Stomach (tissue), 9 donors: ENCODE measurements around the gene INTU. TPM values are rescaled to one million over a fixed set of nuclear protein-coding genes. Genes with fewer than 3 reads are reported as not detected.

ENCODE experiments used
- DNase-seq, 2 donors: peaks; one replicate each; pipeline versions ENCODE4 v3.0.0 to v3.0.0-alpha.2; 2013 to 2019
- H3K27ac ChIP-seq, 5 donors: fragments of 200-600 bp in 4 of 5; sonication (generic) in 4 of 5; one replicate each; pipeline ENCODE4 v1.5.1; 2013 to 2019; ENCODE audit warnings: mild to moderate bottlenecking in 1 of 5, moderate library complexity in 1 of 5
- H3K27me3 ChIP-seq, 3 donors: fragments of 200-600 bp; sonication (generic); one replicate each; pipeline ENCODE4 v1.5.1; 2017 to 2019; ENCODE audit warnings: mixed run types in 1 of 3
- H3K36me3 ChIP-seq, 4 donors: fragments of 200-600 bp; sonication (generic); 1 replicate in 3 of 4; 2 replicates in 1 of 4; pipeline ENCODE4 v1.5.1; 2016 to 2019
- H3K4me1 ChIP-seq, 4 donors: fragments of 200-600 bp; sonication (generic); one replicate each; pipeline ENCODE4 v1.5.1; 2016 to 2019
- H3K4me3 ChIP-seq, 4 donors: fragments of 200-600 bp; sonication (generic) in 3 of 4; one replicate each; pipeline ENCODE4 v1.5.1; 2016 to 2019; ENCODE audit warnings: mild to moderate bottlenecking in 1 of 4
- H3K9me3 ChIP-seq, 4 donors: fragments of 200-600 bp; sonication (generic); one replicate each; pipeline ENCODE4 v1.5.1; 2016 to 2019
- CTCF ChIP-seq, 7 experiments: fragments of 450-650 bp in 4 of 7; fragments of 200-600 bp in 3 of 7; sonication (generic) in 3 of 7; IDR thresholded peaks; one replicate each; pipeline ENCODE4 v1.5.1; 2016 to 2019; ENCODE audit warnings: antibody characterized with exemption in 7 of 7, control low read depth in 2 of 7, mild to moderate bottlenecking in 1 of 7
- EP300 ChIP-seq: sonication (generic); formaldehyde crosslinking; IDR thresholded peaks from one replicate; pipeline ENCODE4 v1.6.1; 2017; ENCODE audit warnings: antibody characterized with exemption
- POLR2A ChIP-seq, 4 donors: fragments of 450-650 bp; IDR thresholded peaks; one replicate each; pipeline ENCODE4 v1.6.1; 2016; ENCODE audit warnings: antibody characterized with exemption in 4 of 4, control low read depth in 2 of 4, mild to moderate bottlenecking in 1 of 4, moderate library complexity in 1 of 4
- POLR2AphosphoS5 ChIP-seq, 3 donors: sonication (generic); formaldehyde crosslinking; IDR thresholded peaks; one replicate each; pipeline ENCODE4 v1.6.1; 2016; ENCODE audit warnings: antibody characterized with exemption in 3 of 3
- WGBS, 5 donors: extraction: QIAGEN DNeasy Blood & Tissue Kit in 3 of 5; methylation state at CpG; one replicate each; pipeline versions ENCODE4 v1.1.5 to v1.1.7; 2013 to 2018; 5-methylcytosine and 5-hydroxymethylcytosine counted together
- intact Hi-C: fragments of 100-400 bp; cut with DNase I; formaldehyde crosslinking; loops from one replicate; pipeline ENCODE4 v1.15.1; 2023; ENCODE audit warnings: low total_unique reads
- polyA plus RNA-seq, 3 donors: library from polyadenylated mRNA; stranded (reverse); fragments of 200-250 nt; gene quantifications; one replicate each; pipeline ENCODE4 v1.2.3, GENCODE V29; 2013
- total RNA-seq, 5 donors: library from RNA; depleted of rRNA; stranded (reverse); fragments of >200 nt; gene quantifications; one replicate each; pipeline versions ENCODE4 v1.1.0 to v1.2.3, GENCODE V29; 2014 to 2016
- donor health status: healthy with polysubstance abuse.
- donor health status: Bipolar disorder and iron deficiency.
- donor health status: healthy.

Gene INTU
- total and polyA plus RNA-seq, 8 donors, result 0.62 to 42.9 (median 5.6) TPM

GRCh38 chr4:127732623-127733328 lies 100.0 kb downstream of the INTU start:
- no peaks in the 10 kb centered on the region for H3K36me3 ChIP-seq
- no peaks in the 10 kb centered on the region for H3K4me1 ChIP-seq
- WGBS, 5 donors, result 16 to 23% (median 21%) methylated on average over 8 of the region's 8 CpGs
- intact Hi-C loops, result loop anchor here (5.0 kb wide), 1 partner anchor 115 kb away; no protein-coding TSS in a partner anchor
- H3K27me3 ChIP-seq, result no peaks in the 10 kb centered on the region
- TF ChIP-seq POLR2AphosphoS5 (IDR thresholded peaks at IDR 0.05) (no peak), CTCF (IDR thresholded peaks at IDR 0.05) (peak in 4 of 7 experiments; percentile 22 to 60 (median 47))
- peak in 1 of 2 donors; percentile 61 for DNase-seq
- H3K27ac ChIP-seq, result no peak overlapping the region
- H3K9me3 ChIP-seq, result no peaks in the 10 kb centered on the region
- no peak overlapping the region for H3K4me3 ChIP-seq

GRCh38 chr4:127734976-127735375 lies 102.2 kb downstream of the INTU start:
- 80 to 92% (median 89%) methylated on average over 2 of the region's 2 CpGs for WGBS, 5 donors
- H3K9me3 ChIP-seq, result no peaks in the 10 kb centered on the region
- no peaks in the 10 kb centered on the region for H3K27me3 ChIP-seq
- no peaks in the 10 kb centered on the region for H3K4me1 ChIP-seq
- no peak for DNase-seq
- no peak overlapping the region for H3K27ac ChIP-seq
- no peaks in the 10 kb centered on the region for H3K36me3 ChIP-seq
- no peak for TF ChIP-seq CTCF (IDR thresholded peaks at IDR 0.05)
- H3K4me3 ChIP-seq, result no peak overlapping the region
- intact Hi-C loops, result loop anchor here (5.0 kb wide), 1 partner anchor 118 kb away; no protein-coding TSS in a partner anchor

- no peak overlapping the region for H3K27ac ChIP-seq
- H3K27me3 ChIP-seq, result no peaks in the 10 kb centered on the region
- DNase-seq, result no peak
- no peak for TF ChIP-seq POLR2AphosphoS5 (IDR thresholded peaks at IDR 0.05)
- no peak for TF ChIP-seq EP300
- no peak for TF ChIP-seq CTCF (IDR thresholded peaks at IDR 0.05)
- TF ChIP-seq POLR2A (IDR thresholded peaks at IDR 0.05), result no peak
- no peaks in the 10 kb centered on the region for H3K36me3 ChIP-seq
- H3K9me3 ChIP-seq, result peaks cover 0 to 7% (median 3%) of the 10 kb centered on the region in 4 donors
- H3K4me3 ChIP-seq, result no peak overlapping the region
- H3K4me1 ChIP-seq, result no peaks in the 10 kb centered on the region
- 36 to 47% (median 43%) methylated on average over 4 of the region's 4 CpGs for WGBS, 5 donors
- intact Hi-C loops, result no loop called here
Measured at GRCh38 chr4:127737295-127737694, 104.5 kb downstream of the INTU start.

- H3K27me3 ChIP-seq, result no peaks in the 10 kb centered on the region
- no peaks in the 10 kb centered on the region for H3K4me1 ChIP-seq
- WGBS, 5 donors, result 94 to 100% (median 98%) methylated on average over 1 of the region's 1 CpG
- H3K36me3 ChIP-seq, result no peaks in the 10 kb centered on the region
- TF ChIP-seq EP300, result no peak
- TF ChIP-seq POLR2A (IDR thresholded peaks at IDR 0.05), result no peak
- no peak for TF ChIP-seq CTCF (IDR thresholded peaks at IDR 0.05)
- no peak for TF ChIP-seq POLR2AphosphoS5 (IDR thresholded peaks at IDR 0.05)
- peaks cover 0 to 7% (median 3%) of the 10 kb centered on the region in 4 donors for H3K9me3 ChIP-seq
- H3K4me3 ChIP-seq, result no peak overlapping the region
- intact Hi-C loops, result no loop called here
- no peak for DNase-seq
- H3K27ac ChIP-seq, result no peak overlapping the region
Measured at GRCh38 chr4:127741247-127741646, 108.5 kb downstream of the INTU start.
